Measurements from ENCODE around the gene XCL1. TPM values are rescaled to one million over a fixed set of nuclear protein-coding genes. Genes with fewer than 3 reads are reported as not detected.

Gene XCL1
- total and polyA plus RNA-seq, 2 of the 13 experiments (the other 11 are each of a cell fraction or from before 2014, with no cell fraction given): 2.5 to 7.6 TPM

GRCh38 chr1:168627370-168627769 is 51.0 kb downstream of the XCL1 start (continued):
- TF ChIP-seq RERE (CRISPR knock-in tag; IDR thresholded peaks at IDR 0.05; ENCODE audit: low read depth): no peak
- peak in 1 of 2 experiments; percentile 67; a peak in 2 of 4 replicates for TF ChIP-seq NR2F1 (CRISPR knock-in tag; IDR thresholded peaks at IDR 0.05)
- no peak for TF ChIP-seq POLR2A (IDR thresholded peaks at IDR 0.05; ENCODE audit: insufficient read depth in 1 of 2, low read depth in 2 of 2, low read length in 2 of 2)
- no peak for TF ChIP-seq ZSCAN31 (CRISPR knock-in tag; IDR thresholded peaks at IDR 0.05; ENCODE audit: low read depth)
- TF ChIP-seq NR2F6 (IDR thresholded peaks at IDR 0.05): no peak
- 0 out of 2 replicates have a peak, but pooled peaks have one; percentile 10 for TF ChIP-seq NR2F6 (CRISPR knock-in tag; IDR thresholded peaks at IDR 0.05)
- TF ChIP-seq SMARCC2 (IDR thresholded peaks at IDR 0.05): no peak
- 0 out of 2 replicates have a peak, but pooled peaks have one; percentile 24 for TF ChIP-seq HIC2 (CRISPR knock-in tag; IDR thresholded peaks at IDR 0.05; ENCODE audit: low read depth)
- no peak for TF ChIP-seq NFE2L1 (CRISPR knock-in tag; IDR thresholded peaks at IDR 0.05; ENCODE audit: borderline replicate concordance)
- TF ChIP-seq ZNF10 (CRISPR knock-in tag; IDR thresholded peaks at IDR 0.05; ENCODE audit: borderline replicate concordance, low read depth): no peak
- no peak for TF ChIP-seq CHD2 (IDR thresholded peaks at IDR 0.05; ENCODE audit: low read depth, low read length)
- TF ChIP-seq MIXL1 (CRISPR knock-in tag; IDR thresholded peaks at IDR 0.05): no peak
- TF ChIP-seq ZNF7 (CRISPR knock-in tag; IDR thresholded peaks at IDR 0.05): no peak
- no peak for TF ChIP-seq ZNF768 (CRISPR knock-in tag; IDR thresholded peaks at IDR 0.05)
- TF ChIP-seq ZNF687 (CRISPR knock-in tag; IDR thresholded peaks at IDR 0.05): no peak
- no peak for TF ChIP-seq BRD4 (CRISPR knock-in tag; IDR thresholded peaks at IDR 0.05)
- TF ChIP-seq ATF2 (CRISPR knock-in tag; IDR thresholded peaks at IDR 0.05): no peak
- no peak for TF ChIP-seq THAP11 (CRISPR knock-in tag; IDR thresholded peaks at IDR 0.05)
- TF ChIP-seq ZMAT5 (CRISPR knock-in tag; IDR thresholded peaks at IDR 0.05; ENCODE audit: borderline replicate concordance, low read depth): no peak
